HG03565 (cell line): ENCODE data around the gene CEBPE.
A peak's percentile ranks its signal among the peaks of the same experiment; 100 is the strongest.

Experiments used
- ATAC-seq: cut with Tn5 transposase; IDR thresholded peaks from one replicate; pipeline ENCODE4 v1.9.1; 2021; ENCODE audit warnings: mild to moderate bottlenecking, moderate library complexity; ENCODE audit not compliant: unreplicated experiment

The CEBPE gene

GRCh38 chr14:23085458-23085857, 33.6 kb downstream of the CEBPE start:
- ATAC-seq = no peak

- ATAC-seq = no peak
Measured at GRCh38 chr14:23080474-23080873, 38.6 kb downstream of the CEBPE start.

DNA sequence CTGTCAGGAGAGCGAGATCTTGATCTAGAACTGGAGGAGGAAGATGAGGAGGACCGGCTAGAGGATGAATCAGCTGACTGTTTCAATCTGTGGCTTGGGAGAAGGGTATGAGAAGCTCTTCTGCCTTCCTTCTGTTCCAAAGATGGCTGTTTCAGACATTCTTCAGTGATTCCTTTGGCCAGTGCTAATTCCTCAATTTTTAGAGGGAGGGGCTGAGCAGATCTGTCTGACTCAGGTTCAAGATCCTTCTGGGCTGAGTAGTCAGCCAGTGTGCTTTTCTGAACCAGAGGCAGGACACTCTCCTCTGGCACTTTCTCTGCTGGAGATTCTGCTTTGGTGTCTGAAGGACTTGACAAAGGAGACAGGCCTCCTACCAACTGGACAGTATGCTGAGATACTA, 39.3 kb downstream of the CEBPE start:
- ATAC-seq = no peak

DNA sequence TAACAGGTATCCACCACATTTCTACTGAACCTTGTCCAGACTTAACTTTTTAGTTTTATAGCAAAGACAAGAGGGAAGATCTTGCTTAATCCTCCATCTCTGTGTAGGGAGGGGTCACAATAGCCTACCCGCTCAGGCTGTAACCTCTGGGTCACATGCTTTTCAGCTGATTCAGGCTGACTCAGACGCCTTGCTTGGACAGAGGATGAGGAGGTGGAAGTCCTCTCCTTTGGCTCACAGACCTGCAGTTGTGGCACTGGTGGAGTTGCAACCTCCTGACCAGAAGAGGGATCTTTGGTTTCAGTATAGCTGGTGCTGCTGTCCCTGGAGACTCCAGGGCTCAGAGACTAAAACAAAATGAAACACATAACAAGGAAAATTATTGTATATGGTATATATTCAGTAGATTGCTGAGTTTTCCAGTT, 40.4 kb downstream of the CEBPE start:
- ATAC-seq = no peak

DNA sequence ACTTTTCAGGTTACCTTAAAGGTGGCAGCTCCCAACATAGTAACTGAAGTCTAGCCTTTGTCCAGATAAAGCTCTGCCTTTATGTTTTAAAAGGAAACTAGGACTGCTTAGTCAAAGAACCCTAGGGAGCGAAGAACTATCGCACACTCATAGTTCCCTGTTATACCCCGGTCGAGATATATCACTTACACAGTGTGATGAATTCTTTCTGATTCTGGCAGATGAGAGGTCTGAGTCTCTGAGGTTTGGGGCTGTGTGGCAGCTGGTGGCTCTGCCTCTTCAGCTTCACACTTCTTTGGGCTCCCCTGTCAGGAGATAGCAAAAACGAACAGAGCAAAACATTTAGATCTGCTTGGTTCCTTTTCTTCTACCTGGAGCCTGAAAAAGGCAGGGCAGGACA, 41.1 kb downstream of the CEBPE start:
- ATAC-seq = no peak

DNA sequence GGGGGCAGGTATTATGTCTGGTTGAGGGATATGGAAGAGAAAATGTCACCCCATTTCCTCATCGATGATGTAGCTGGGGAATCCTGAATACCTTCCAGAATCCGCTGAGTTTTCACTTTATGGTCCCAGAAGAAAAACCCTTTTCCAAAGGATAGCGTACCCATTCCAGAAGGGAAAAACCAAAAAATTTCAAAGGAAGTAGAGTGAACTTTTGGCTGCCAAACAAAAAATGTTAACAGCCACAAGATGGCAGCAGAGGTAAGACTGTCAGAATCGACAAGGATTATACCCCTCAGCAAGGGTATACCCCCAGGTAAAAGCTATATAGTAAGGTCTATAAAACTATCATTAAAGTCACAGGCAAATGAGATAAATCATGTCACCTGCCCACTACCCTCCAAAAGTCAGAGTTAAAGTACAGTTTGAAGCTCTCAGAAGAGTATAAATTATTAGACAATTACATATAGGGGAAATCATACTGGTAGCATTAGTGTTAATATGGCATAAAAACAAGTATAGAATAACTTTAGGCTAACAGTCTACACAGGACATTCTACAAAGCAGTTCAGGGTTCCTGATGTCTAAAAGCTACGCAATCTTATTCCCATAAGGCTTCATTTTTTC, 42.2 kb downstream of the CEBPE start:
- ATAC-seq = no peak

- no peak for ATAC-seq
Measured at GRCh38 chr14:23074906-23075305, 44.1 kb downstream of the CEBPE start.

GRCh38 chr14:23071921-23072539, 47.0 kb downstream of the CEBPE start:
- ATAC-seq = no peak

GRCh38 chr14:23071244-23071920, 47.7 kb downstream of the CEBPE start:
- ATAC-seq = peak; percentile 78

GRCh38 chr14:23070262-23071129, 48.6 kb downstream of the CEBPE start:
- ATAC-seq = no peak

DNA sequence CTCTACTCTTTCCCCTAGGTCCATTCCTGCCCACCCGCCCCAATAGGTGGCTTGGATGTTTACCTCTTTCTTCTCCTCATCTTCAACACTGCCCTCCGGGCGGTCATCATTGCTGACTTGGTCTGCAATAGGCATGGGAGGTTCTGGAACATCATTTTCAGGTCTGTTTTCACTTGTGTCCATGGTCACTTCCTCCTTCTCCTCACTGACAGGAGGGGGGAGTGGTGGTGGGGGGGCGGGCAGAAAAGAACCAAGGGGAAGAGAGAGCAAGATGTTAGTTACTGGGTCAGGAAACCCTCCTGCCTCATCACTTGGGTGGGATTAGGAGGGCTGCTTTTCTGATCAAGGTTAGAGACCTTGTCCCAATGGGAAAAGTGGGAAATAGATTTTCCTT, 49.6 kb downstream of the CEBPE start:
- no peak for ATAC-seq

DNA sequence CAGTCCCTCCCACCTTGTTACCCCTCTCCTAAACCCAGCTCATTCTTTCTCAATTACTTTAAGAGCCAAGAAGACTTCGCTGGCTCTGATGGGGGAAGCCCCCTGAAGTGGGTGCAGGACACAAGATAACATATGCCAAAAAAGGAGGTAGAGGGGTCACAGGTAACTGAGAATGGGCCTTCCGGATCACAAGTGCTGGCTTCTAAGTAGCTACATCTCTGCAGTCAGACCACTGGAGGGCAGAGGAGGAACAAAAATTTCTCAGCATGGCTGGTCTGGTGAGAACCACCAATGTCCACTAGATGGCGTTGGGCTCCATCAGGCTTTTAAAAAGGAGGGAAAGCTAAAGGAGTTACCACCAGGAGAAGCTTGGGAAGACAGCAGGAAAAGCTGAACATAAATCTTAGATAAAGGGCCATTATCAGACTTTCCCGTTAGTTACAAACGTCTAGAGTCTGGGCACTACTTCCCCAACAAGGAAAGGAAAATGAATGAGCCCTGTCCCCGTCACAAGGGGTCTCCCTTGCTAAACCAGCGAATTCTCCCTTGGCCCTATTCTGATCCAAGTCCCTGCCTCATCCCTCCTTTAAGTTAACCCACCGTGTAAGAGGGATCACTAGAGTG, 50.2 kb downstream of the CEBPE start:
- ATAC-seq = peak; percentile 64

DNA sequence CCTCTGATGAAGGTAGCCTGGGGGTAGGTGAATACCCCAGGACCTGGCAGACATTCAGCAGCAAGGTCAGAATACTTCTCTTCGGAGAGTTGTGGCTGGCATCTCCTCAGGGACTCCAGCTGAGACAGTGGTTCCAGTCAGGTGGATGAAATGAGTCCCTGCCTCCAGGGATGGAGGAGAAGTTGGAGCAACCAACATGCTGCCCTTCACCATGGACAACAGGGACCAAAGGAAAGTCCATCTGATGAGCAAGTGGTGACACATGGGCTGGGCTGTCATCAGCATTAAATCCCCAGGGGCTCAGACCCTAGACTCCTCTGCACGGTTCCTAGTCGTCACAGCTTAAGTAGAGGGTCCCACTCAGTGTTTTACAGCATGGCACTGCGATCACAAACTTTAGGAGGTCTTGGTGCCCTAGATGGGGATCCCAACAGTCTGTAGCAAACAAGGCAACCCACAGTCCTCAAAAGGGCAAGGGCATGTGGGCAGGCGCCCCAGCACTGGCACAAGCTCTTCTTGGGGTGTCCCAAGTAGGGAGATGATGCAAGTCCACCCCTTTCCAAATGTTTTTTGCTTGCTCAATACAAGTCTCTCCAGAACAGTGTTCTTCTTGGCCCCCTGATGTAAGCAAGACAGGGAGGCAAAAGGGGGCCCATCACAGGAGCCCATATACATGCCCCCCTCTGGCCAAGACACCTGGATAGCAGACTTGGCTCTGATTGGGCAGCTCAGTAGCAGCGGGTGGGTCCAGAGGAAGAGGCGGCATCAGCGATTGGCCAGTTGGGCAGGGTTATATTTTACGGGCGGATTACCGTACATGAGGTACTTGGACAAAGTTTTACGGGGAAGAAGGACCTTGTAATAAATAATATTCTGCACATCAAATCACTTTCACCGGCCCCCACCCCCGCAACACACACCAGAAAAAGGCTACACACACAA, 50.9 kb downstream of the CEBPE start:
- ATAC-seq = no peak
